NCI-H2196 (cell line): ENCODE data around the gene IQSEC3.
"Not testable (repeated sequence)": the region's sequence is repeated elsewhere in the genome, so short reads cannot be mapped to it uniquely, and the experiment has no call there.

Experiments
- DNase-seq: peaks from one replicate; lab custom pipeline; 2025; ENCODE audit not compliant: unreplicated experiment; lab: John Stamatoyannopoulos, UW

The IQSEC3 gene

GRCh38 chr12:52902-53734 lies 13.4 kb upstream of the IQSEC3 start:
- not testable (repeated sequence) for DNase-seq

- no peak for DNase-seq
These were observed 12.5 kb upstream of the IQSEC3 start for GRCh38 chr12:53735-54730.

- no peak for DNase-seq
These were observed 11.6 kb upstream of the IQSEC3 start for GRCh38 chr12:54750-55535.

DNA sequence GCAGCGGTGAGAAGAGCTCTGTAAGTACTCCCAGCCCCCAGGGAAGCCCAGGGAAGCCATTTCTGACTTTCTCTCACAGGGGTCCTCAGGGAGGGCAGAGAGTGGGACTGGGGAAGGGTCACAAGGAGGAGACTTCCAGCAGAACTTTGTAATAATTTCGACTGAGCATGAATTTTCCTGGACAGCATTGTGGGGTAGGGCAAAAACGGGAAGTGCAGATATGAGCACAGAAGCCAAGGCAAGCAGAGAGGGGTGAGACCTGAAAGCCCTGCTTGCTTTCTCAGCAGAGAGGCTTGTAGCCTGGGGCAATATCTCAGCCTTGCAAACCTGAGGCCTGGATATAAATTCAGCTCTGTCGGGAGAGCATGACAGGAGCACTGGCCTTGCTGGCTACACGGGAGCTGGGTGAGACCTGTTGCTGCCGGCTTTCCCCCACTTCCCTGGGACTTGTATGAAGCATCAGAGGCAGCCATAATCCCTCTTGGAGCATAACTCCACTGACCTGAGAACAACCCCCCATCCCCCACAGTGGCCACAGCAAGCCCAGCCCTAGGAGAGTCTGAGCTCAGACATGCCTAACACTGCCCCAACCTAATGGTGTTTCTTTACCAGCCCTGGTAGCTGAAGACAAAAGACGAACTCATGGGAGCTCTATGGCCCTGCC lies 9.8 kb upstream of the IQSEC3 start:
- DNase-seq, result no peak

- no peak for DNase-seq
These were observed 9.0 kb upstream of the IQSEC3 start for GRCh38 chr12:57539-57938.

DNA sequence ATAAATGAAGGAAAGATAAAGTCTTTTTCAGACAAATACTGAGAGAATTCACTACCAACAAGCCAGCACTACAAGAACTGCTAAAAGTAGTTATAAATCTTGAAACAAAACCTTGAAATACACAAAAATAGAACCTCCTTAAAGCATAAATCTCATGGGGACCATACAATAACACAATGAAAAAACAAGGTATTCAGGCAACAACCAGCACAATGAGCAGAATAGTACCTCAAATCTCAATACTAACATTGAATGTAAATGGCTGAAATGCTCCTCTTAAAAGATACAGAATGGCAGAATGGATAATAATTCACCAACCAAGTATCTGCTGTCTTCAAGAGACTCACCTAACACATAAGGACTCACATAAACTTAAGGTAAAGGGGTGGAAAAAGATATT lies 7.7 kb upstream of the IQSEC3 start:
- DNase-seq, result no peak

DNA sequence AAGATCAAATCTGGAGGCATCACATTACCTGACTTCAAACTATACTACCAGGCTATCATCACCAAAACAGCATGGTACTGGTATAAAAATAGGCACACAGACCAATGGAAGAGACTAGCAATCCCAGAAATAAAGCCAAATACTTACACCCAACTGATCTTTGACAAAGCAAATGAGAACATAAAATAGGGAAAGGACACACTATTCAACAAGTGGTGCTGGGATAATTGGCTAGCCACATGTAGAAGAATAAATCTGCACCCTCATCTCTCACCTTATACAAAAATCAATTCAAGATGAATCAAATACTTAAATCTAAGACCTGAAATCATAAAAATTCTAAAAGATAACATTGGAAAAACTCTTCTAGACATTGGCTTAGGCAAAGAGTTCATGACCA lies 4.7 kb upstream of the IQSEC3 start:
- DNase-seq, result not testable (repeated sequence)

- not testable (repeated sequence) for DNase-seq
These were observed 990 bp upstream of the IQSEC3 start for GRCh38 chr12:65491-66063.

DNA sequence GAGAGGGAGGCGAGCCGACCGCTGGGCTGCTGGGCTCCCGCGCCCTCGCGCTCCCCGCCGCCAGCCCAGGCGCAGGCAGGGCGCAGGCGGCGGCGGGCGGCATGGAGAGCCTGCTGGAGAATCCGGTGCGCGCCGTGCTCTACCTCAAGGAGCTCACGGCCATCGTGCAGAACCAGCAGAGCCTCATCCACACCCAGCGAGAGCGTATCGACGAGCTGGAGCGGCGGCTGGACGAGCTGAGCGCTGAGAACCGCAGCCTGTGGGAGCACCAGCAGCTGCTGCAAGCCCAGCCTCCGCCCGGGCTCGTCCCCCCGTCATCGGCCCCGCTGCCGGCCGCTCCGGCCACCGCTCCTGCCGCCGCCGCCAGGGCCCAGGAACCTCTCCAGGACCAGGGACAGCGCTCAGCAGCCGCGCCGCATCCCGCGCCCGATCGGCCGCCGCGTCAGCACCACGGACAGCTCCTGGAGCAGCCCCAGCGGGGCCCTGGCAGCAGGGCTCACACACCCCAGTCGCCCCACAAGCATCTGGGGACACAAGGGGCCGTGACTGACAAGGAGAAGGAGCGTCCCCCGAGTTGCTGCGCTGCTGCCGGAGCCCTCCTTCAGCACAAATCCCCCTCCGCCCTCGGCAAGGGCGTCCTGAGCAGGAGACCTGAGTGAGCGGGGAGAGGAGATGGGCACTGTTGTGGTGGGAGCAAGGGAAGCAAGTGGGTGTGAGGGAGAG lies 376 bp downstream of the IQSEC3 start:
- DNase-seq, result not testable (repeated sequence)

DNA sequence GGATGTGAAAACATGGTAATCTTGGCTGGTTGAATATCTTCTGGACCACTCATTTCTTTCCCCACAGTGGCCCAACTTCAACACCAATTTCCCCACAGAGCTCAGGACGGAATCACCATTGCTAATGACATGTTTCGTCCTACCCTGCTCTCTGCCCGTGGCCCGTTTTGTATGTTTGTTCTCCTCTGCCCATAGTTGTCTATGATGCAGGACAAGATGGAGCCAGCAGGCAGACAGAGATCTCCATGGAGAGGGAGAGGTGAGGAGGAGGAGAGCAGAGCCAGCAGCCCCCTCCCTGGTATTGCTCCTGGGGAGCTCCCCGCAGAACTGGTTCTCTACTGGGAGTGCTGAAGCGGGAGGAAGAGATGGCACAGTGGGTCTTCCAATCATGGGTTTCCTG lies 3.1 kb downstream of the IQSEC3 start:
- DNase-seq, result not testable (repeated sequence)

DNA sequence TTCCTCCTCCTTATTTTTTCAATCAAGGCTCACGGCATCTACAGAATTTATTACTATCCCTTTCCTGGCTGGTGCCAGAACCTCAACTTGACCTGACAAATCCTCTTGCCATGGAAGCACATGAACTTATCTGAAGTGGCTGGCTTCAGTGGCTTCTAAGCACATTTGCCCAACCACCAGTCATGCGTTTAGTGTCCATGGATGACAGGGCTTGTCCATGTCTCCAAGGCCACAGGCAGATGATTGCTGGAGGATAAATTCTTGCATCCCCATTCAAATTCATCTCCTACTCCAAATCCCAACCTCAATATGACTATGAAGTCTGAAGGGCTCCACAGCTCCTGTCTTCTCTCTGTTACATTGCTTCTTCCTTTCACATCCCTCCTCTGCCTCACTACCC lies 4.0 kb downstream of the IQSEC3 start:
- DNase-seq, result not testable (repeated sequence)

DNA sequence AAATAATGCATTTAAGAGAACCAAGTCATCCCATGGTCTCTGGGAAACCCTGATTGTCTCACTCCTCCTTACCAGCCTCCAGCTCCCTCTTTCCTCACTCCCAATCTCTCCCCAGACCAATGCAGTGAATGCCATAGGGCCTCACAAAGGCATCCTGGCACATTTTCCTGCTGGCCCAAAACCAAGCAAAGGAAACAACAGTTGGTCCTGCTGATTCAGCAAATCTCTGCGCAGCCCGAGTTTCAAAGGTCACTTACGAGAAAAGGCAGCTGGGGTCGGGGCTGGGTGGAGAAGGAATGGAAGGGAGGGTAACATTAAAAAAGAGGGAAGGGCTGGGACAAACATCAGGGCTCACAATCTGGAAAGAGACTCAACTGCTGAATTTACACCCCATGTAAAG lies 5.5 kb downstream of the IQSEC3 start:
- DNase-seq, result not testable (repeated sequence)

DNA sequence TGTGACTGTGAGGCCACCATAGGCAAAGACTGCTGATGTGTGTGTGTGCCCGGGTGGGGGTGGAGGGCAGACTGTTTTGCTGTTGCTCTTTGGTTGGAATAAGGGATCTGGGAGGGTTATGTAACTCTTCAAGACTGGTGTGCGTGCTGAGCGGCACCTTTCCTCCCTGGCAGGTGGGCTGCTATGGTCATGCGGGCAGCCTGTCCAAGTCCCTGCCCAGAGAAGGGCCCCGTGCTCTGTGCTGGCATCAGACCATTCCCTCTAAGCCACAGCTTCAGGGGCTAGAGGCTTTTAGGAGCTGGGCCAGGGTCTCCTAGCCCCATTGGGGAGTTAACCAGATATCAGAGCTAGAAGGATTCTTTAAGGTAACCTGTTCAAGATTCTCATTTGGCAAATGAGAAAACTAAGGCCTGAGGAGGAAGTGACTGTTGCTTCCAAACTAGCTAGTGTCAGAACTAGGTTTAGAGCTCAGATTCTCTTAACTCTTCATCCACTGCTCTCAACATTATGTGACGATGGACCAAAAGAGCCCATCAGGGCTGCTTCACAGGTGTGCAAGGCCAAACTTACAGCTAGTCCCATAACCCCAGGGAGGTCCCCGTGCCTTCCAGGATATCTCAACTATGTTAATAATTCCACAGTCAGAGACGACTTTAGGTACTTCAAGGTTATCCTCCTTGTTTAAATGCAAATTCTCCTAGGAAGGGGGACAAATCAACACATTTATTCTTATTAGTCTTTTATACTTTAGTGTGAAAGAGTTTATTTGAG lies 8.0 kb downstream of the IQSEC3 start:
- DNase-seq, result not testable (repeated sequence)

DNA sequence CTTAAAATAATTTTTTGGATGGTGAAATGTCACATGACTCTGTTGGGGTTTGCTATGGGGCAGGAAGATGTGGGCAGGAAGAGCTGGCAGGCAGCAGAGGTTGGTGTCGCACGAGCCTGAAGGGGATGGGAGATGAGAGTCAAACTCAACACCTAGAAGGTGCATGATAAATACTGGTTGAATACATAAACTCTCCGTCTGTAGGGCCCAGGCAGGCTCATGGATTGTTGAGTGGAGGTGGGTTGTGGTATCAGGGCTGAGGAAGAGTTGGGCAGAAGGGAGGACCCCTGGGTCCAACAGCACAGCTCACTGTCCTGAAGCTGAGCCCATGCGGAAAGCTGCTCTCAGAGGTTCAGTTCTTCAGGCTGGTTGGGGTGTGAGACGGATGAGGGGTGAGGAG lies 9.0 kb downstream of the IQSEC3 start:
- not testable (repeated sequence) for DNase-seq

DNA sequence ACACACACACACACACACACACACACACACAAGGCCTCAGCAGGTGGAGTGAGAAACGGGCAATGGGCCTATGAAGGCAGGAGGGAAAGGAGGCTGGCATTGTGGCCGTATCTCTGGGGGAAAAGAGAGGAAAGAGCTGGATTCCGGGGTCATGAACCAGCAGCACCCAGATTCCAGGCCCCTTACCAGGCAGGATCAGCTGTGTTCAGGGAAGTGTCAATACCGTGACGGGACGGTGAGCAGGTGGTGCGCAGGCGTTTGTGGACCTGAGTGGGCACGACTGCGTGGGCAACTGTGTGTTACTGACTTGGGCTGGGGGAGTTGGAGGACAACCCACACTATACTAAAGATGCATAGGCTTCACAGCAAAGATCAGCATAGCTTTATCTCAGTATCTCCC lies 9.5 kb downstream of the IQSEC3 start:
- DNase-seq, result not testable (repeated sequence)

DNA sequence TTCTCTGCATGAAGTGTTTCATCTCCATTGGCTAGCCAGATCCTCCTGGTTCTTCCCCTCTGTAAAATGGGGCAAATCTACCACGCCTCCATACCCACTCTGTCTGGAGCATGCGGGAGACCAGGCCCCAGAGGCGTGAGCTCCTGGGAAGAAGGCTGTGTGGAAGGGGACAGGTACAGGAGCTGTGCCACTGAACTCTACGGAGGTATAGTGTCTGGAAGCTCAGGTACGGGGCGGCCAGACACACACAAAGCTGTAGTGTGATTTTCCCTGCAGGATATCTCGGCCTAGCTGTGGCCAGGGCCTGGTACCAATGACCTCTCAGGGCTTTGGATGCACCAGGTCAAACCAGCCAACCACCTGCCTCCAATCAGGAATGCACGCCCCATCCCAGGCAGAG lies 10.0 kb downstream of the IQSEC3 start:
- DNase-seq, result not testable (repeated sequence)

DNA sequence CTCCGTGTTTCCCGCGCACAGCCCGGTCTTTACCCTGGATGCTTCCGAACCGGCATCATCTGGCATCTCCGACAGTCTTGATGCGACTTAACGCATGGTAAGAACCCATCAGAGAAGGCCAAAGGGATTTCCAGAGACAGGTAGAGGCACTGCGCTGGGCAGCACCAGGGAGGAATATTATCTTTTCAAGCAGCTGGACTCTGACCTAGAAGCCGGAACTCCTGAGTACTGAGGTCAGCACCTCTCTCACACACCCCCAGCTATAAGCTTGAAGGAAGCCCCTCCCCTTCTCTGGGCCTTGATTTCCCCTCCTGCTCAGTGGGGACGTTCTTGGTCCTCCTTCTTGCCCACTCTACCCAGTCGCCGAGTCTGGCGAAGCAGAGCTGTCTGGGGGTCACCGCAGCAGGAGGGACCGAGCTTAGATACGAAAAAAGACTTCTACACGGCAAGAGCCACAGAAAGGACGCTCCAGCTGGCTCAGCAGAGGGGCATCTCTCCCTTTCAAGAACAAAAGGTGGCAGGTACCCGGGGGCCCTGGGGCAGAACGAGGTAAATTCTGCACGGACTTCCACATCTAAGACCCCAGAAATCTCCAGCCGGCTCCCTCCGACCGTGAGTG lies 10.6 kb downstream of the IQSEC3 start:
- DNase-seq, result not testable (repeated sequence)

DNA sequence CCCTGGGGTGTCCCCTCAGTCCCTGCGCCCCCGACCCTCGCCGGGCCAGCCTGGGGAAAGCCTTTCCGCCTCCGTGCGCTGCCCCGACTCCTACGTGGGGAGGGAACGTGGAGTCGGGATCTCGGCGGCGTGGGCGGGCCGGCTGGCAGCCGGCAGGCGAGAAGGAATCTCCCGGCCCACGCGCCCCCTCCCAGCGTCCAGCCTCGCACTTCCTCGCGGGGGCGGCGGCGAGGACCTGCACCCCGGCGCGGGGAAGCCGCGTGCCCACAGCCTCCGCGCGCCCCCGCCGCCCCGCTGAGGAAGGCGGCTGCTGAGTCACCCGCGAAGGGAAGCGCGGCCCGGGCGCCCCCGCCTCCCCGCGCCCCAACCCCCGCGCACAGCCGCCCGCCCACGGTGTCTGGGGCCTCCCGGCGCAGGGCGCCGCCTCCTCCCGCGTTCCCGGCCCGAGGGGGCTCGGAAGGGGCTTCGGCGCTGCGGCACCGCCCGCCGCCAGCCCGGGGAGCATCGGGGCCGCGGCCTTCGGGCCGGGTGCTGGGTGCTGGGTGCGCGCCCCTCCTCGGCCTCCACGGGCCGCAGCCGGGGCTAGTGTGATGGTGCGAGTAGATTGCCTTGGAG lies 11.3 kb downstream of the IQSEC3 start:
- DNase-seq, result not testable (repeated sequence)
